Astrocyte of the cerebellum (primary cell): ENCODE results near the gene KRT83.

Experiments
- DNase-seq: peaks from one replicate; pipeline ENCODE4 v3.0.0-alpha.2; 2011; ENCODE audit warnings: low read depth
- H3K4me3 ChIP-seq: 2 replicates; pipeline ENCODE4 v1.5.1; 2011; ENCODE audit warnings: mild to moderate bottlenecking, low read depth, low read length, moderate library complexity
- in situ Hi-C: cut with HindIII; loops from 2 replicates; pipeline ENCODE4 v1.10.0; 2017; ENCODE audit warnings: low sequenced_read_pairs
- TF ChIP-seq, protein P1 (sequence below): IDR thresholded peaks from 2 replicates; pipeline ENCODE4 v1.5.1; 2012; ENCODE audit warnings: low read length, low read depth, moderate library complexity, mild to moderate bottlenecking; ENCODE audit errors: missing control alignments

KRT83 gene

GRCh38 chr12:52343550-52343949 lies 22.4 kb upstream of the KRT83 start:
- no peak overlapping the region for H3K4me3 ChIP-seq
- in situ Hi-C loops: no loop called here
- TF ChIP-seq, protein P1, sequence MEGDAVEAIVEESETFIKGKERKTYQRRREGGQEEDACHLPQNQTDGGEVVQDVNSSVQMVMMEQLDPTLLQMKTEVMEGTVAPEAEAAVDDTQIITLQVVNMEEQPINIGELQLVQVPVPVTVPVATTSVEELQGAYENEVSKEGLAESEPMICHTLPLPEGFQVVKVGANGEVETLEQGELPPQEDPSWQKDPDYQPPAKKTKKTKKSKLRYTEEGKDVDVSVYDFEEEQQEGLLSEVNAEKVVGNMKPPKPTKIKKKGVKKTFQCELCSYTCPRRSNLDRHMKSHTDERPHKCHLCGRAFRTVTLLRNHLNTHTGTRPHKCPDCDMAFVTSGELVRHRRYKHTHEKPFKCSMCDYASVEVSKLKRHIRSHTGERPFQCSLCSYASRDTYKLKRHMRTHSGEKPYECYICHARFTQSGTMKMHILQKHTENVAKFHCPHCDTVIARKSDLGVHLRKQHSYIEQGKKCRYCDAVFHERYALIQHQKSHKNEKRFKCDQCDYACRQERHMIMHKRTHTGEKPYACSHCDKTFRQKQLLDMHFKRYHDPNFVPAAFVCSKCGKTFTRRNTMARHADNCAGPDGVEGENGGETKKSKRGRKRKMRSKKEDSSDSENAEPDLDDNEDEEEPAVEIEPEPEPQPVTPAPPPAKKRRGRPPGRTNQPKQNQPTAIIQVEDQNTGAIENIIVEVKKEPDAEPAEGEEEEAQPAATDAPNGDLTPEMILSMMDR: no peak
- DNase-seq: no peak

GRCh38 chr12:52342781-52343490 lies 21.7 kb upstream of the KRT83 start:
- no peak overlapping the region for H3K4me3 ChIP-seq
- in situ Hi-C loops: no loop called here
- no peak for DNase-seq
- TF ChIP-seq, protein P1: no peak

GRCh38 chr12:52341066-52341580 lies 19.9 kb upstream of the KRT83 start:
- TF ChIP-seq, protein P1: no peak
- DNase-seq: no peak
- no peak overlapping the region for H3K4me3 ChIP-seq
- in situ Hi-C loops: no loop called here

DNA sequence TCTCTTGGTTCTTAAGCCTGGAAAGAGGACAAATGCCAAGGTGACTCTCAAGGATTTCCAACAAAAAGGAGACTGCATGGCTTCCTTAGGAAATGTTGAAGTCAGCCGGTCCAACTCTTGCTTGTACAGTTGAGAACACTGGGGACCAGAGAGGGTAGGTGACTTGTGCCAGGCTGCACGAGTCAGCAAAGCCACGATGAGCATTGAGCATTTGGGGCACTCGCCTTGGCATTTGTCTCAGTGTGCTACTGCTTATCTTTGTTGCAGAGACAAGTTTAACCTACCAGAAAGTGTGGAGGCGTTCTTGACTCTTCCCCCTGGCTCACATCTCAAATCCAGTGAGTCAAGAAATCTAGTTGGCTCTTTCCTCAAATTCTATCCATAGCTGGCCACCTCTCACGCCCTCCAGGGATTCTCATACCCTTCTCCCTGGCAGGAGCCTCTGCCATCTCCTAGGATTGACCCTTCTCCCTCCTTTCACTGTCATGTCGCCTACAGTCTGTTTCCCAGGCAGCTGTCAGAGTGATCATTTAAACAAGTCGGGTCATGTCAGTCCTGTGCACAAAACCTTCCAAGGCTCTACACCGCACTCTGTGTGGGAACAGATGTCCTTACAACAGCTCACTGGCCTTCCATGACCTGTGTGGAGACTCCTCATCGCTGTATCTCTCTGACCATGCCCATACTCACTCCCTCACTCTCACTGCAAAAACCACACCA lies 17.2 kb upstream of the KRT83 start:
- DNase-seq: no peak
- TF ChIP-seq, protein P1: no peak
- H3K4me3 ChIP-seq: no peak overlapping the region
- in situ Hi-C loops: no loop called here

DNA sequence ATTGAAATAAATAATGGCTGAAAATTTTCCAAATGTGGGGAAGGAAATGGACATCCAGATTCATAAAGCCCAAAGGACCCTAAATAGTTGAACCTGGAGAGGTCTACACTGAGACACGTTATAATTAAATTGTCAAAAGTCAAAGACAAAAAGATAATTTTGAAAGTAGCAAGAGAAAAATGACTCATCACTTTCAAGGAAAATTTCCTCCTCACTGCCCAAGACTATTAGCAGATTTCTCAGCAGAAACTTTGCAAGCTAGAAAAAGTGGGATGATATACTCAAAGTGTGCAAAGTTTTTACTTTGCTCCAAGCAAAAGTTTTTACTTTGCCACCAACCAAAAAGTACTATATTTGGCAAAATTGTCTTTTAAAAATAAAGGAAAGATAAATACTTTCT lies 15.9 kb upstream of the KRT83 start:
- TF ChIP-seq, protein P1: no peak

DNA sequence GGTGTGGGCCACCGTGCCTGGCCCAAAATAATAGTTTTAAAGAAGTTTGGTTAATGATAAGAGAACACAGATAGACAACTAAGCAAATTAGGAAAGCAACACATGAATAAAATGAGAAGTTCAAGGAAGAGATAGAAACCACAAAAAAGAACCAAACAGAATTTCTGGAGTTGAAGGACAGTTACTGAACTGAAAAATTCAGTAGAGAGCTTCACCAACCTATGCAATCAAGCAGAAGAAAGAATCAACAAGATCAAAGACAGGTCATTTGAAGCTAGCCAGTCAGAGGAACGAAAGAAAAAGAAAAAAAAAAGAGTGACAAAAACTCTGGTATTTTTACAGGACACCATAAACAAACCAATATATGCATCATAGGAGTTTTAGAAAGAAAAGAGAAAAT lies 15.4 kb upstream of the KRT83 start:
- H3K4me3 ChIP-seq: no peak overlapping the region
- DNase-seq: no peak
- in situ Hi-C loops: no loop called here
- TF ChIP-seq, protein P1: no peak

More for the DNA sequence above, 15.9 kb upstream of the KRT83 start:
- in situ Hi-C loops: no loop called here
- H3K4me3 ChIP-seq: no peak overlapping the region
- no peak for DNase-seq
